Measurements from ENCODE around the gene C19orf18.
"Not testable (repeated sequence)": the region's sequence is repeated elsewhere in the genome, so short reads cannot be mapped to it uniquely, and the experiment has no call there.

Gene C19orf18

DNA sequence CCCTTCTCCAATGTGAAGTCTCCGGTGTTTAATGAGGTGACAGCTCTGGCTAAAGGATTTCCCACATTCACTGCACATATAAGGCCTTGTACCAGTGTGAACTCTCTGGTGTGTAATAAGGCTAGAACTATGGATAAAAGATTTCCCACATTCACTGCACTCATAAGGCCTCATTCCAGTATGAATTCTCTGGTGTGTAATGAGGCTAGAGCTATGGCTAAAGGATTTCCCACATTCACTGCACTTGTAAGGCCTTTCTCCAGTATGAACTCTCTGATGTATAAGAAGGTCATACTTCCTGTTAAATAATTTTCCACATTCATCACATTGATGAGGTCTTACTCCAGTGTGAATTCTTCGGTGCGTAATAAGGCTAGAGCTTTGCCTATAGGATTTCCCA lies 32.7 kb downstream of the C19orf18 start:
- no peak for DNase-seq (ENCODE audit: low read depth, low spot score)
- TF ChIP-seq, protein P1, sequence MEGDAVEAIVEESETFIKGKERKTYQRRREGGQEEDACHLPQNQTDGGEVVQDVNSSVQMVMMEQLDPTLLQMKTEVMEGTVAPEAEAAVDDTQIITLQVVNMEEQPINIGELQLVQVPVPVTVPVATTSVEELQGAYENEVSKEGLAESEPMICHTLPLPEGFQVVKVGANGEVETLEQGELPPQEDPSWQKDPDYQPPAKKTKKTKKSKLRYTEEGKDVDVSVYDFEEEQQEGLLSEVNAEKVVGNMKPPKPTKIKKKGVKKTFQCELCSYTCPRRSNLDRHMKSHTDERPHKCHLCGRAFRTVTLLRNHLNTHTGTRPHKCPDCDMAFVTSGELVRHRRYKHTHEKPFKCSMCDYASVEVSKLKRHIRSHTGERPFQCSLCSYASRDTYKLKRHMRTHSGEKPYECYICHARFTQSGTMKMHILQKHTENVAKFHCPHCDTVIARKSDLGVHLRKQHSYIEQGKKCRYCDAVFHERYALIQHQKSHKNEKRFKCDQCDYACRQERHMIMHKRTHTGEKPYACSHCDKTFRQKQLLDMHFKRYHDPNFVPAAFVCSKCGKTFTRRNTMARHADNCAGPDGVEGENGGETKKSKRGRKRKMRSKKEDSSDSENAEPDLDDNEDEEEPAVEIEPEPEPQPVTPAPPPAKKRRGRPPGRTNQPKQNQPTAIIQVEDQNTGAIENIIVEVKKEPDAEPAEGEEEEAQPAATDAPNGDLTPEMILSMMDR (IDR thresholded peaks at IDR 0.05; ENCODE audit: low read depth, low read length): no peak
- in situ Hi-C loops (cut with HindIII; ENCODE audit: low sequenced_read_pairs): no loop called here
- H3K4me3 ChIP-seq (ENCODE audit: low read depth, low read length): no peak overlapping the region

DNA sequence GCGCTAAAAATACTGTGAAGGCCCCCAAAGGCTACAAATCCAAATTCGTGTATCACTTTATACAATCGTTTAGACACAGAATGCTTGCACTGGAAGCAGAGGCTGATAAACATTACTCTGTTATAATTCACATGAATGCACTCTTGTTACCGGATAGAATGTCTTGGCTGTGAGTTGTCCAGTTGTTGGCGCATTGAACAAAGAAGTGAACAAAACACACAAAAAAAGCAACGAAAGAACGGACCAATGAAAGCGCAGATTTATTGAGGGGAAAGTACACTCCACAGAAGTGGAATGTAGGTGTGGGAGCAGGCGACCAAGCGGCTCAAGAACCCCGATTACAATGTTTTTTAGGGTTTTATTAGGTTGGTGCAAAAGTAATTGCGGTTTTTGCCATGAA lies 38.6 kb downstream of the C19orf18 start:
- no peak overlapping the region for H3K4me3 ChIP-seq (ENCODE audit: low read depth, low read length)
- TF ChIP-seq, protein P1 (IDR thresholded peaks at IDR 0.05; ENCODE audit: low read depth, low read length): no peak

GRCh38 chr19:57934820-57935665 lies 39.3 kb downstream of the C19orf18 start, which contains the start of gene ZNF418:
TSS of gene ZNF418 (minus strand) at chr19:57935402. CDS start at chr19:57933822, 1,580 bp downstream.
- TF ChIP-seq, protein P1 (IDR thresholded peaks at IDR 0.05; ENCODE audit: low read depth, low read length): no peak
- DNase-seq (ENCODE audit: low read depth, low spot score): peak; percentile 83
- peak within 1 kb of the TSS; percentile 84 for H3K4me3 ChIP-seq (ENCODE audit: low read depth, low read length)
- in situ Hi-C loops (cut with HindIII; ENCODE audit: low sequenced_read_pairs): no loop called here

More for the DNA sequence above, 38.6 kb downstream of the C19orf18 start:
- in situ Hi-C loops (cut with HindIII; ENCODE audit: low sequenced_read_pairs): no loop called here
- no peak for DNase-seq (ENCODE audit: low read depth, low spot score)

GRCh38 chr19:57927587-57927986 lies 46.7 kb downstream of the C19orf18 start:
- in situ Hi-C loops (cut with HindIII; ENCODE audit: low sequenced_read_pairs): no loop called here
- DNase-seq (ENCODE audit: low read depth, low spot score): no peak
- TF ChIP-seq, protein P1 (IDR thresholded peaks at IDR 0.05; ENCODE audit: low read depth, low read length): no peak

DNA sequence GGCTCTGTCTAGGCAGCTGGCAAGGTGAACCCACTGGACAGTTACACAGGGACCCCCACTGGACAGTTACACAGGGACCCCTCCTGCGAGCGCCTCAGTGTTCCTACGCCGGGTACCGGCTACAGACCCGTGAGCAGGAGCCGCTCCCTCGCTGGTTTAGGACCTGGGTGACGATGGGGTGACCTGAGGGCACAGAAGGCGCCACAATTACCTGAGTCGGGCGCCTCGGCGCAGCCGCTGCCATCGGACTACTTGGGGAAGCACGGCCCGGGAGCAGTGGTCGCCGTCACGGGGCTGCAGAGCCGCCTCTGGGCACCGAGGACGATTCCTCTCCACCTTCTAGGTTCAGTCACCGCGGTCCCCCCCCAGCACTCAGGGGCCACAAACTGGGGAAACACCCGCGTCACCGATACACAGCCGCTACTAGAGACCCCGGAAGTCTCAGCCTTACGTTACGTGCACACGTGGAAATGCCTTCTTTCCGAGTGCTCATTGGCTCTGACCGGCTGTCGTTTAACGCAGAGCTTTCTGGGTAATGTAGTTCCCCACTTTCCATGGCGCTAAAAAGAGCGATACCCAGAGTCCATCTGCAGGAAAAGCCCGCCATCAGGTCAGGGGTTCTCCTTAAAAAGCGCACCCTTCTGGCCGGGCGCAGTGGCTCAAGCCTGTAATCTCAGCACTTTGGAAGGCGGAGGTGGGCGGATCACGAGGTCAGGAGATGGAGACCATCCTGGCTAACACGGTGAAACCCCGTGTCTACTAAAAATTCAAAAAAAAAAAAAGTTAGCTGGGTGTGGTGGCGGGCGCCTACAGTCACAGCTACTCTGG lies 58.0 kb downstream of the C19orf18 start, which contains the start of gene ZNF417:
ZNF417 (minus strand) TSS at position 425 of the 828 bp plus-strand sequence; CDS start at position 244, 181 bp downstream.
- TF ChIP-seq, protein P1 (IDR thresholded peaks at IDR 0.05; ENCODE audit: low read depth, low read length): peak; percentile 39
- peak within 1 kb of the TSS; percentile 76 for H3K4me3 ChIP-seq (ENCODE audit: low read depth, low read length)
- in situ Hi-C loops (cut with HindIII; ENCODE audit: low sequenced_read_pairs): not testable (repeated sequence)
- peak; percentile 94 for DNase-seq (ENCODE audit: low read depth, low spot score)

More at GRCh38 chr19:57927587-57927986, 46.7 kb downstream of the C19orf18 start:
- no peak overlapping the region for H3K4me3 ChIP-seq (ENCODE audit: low read depth, low read length)

GRCh38 chr19:57914531-57914930 lies 59.8 kb downstream of the C19orf18 start:
- TF ChIP-seq, protein P1 (IDR thresholded peaks at IDR 0.05; ENCODE audit: low read depth, low read length): no peak
- in situ Hi-C loops (cut with HindIII; ENCODE audit: low sequenced_read_pairs): no loop called here
- no peak for DNase-seq (ENCODE audit: low read depth, low spot score)
- no peak overlapping the region for H3K4me3 ChIP-seq (ENCODE audit: low read depth, low read length)
